Effector memory CD8-positive, alpha-beta T cell (primary cell): ENCODE measurements around the gene PKNOX1.
"Not testable (repeated sequence)": the region's sequence is repeated elsewhere in the genome, so short reads cannot be mapped to it uniquely, and the experiment has no call there.

ENCODE experiments used
- ATAC-seq: fragments of 150-1000 bp; cut with Tn5 transposase; replicated peaks from 2 replicates; pipeline ENCODE4 v1.10.0; 2021; ENCODE audit warnings: mild to moderate bottlenecking, moderate library complexity
- DNase-seq, 3 experiments: peaks; one replicate each; pipeline ENCODE4 v3.0.0; 2021
- H3K27ac Mint-ChIP-seq, 2 donors: one replicate each; pipeline ENCODE4 v1.8.0; 2022; ENCODE audit warnings: mild to moderate bottlenecking in 2 of 2, mixed read lengths in 2 of 2, moderate library complexity in 2 of 2
- H3K27me3 Mint-ChIP-seq, 2 donors: one replicate each; pipeline ENCODE4 v1.8.0; 2022; ENCODE audit warnings: mixed read lengths in 2 of 2
- H3K36me3 Mint-ChIP-seq: one replicate; pipeline ENCODE4 v1.8.0; 2022; ENCODE audit warnings: mild to moderate bottlenecking, moderate library complexity, mixed read lengths; ENCODE audit not compliant: insufficient read depth
- H3K4me1 Mint-ChIP-seq, 2 donors: one replicate each; pipeline ENCODE4 v1.8.0; 2022; ENCODE audit warnings: low read depth in 2 of 2, mixed read lengths in 2 of 2
- H3K4me3 Mint-ChIP-seq, 2 donors: one replicate each; pipeline ENCODE4 v1.8.0; 2022; ENCODE audit warnings: mild to moderate bottlenecking in 2 of 2, mixed read lengths in 2 of 2, moderate library complexity in 2 of 2
- H3K9me3 Mint-ChIP-seq, 2 donors: one replicate each; pipeline ENCODE4 v1.8.0; 2022; ENCODE audit warnings: mixed read lengths in 2 of 2

Gene PKNOX1

GRCh38 chr21:43075170-43076022 lies 101.0 kb downstream of the PKNOX1 start, which contains the start of gene CBS:
Gene CBS, minus strand, starts transcription at chr21:43075835. Its CDS starts 3,642 bp downstream, at chr21:43072193.
- ATAC-seq, H3K4me3 Mint-ChIP-seq, H3K27ac Mint-ChIP-seq, H3K4me1 Mint-ChIP-seq, H3K36me3 Mint-ChIP-seq, H3K27me3 Mint-ChIP-seq, DNase-seq, H3K9me3 Mint-ChIP-seq: not testable (repeated sequence)

- H3K36me3 Mint-ChIP-seq, H3K27me3 Mint-ChIP-seq, H3K9me3 Mint-ChIP-seq, H3K27ac Mint-ChIP-seq, H3K4me1 Mint-ChIP-seq, DNase-seq, ATAC-seq, H3K4me3 Mint-ChIP-seq: not testable (repeated sequence)
Measured at GRCh38 chr21:43076023-43076637, 101.8 kb downstream of the PKNOX1 start.

GRCh38 chr21:43076643-43077042 lies 102.3 kb downstream of the PKNOX1 start:
- DNase-seq, H3K4me3 Mint-ChIP-seq, ATAC-seq, H3K27ac Mint-ChIP-seq, H3K27me3 Mint-ChIP-seq, H3K4me1 Mint-ChIP-seq, H3K9me3 Mint-ChIP-seq, H3K36me3 Mint-ChIP-seq: not testable (repeated sequence)

- H3K4me3 Mint-ChIP-seq, ATAC-seq, H3K9me3 Mint-ChIP-seq, H3K4me1 Mint-ChIP-seq, H3K27ac Mint-ChIP-seq, H3K36me3 Mint-ChIP-seq, H3K27me3 Mint-ChIP-seq, DNase-seq: not testable (repeated sequence)
Measured at GRCh38 chr21:43082587-43083300, 108.4 kb downstream of the PKNOX1 start.
